GDM1 (cell line): ENCODE measurements around the gene KRT73.

Experiments used
- DNase-seq: peaks from one replicate; lab custom pipeline; 2025; lab: John Stamatoyannopoulos, UW

Gene KRT73

GRCh38 chr12:52618216-52618615 lies at the start of gene KRT73:
KRT73 (minus strand) TSS chr12:52618559; CDS start chr12:52618524, 35 bp downstream.
- no peak for DNase-seq

DNA sequence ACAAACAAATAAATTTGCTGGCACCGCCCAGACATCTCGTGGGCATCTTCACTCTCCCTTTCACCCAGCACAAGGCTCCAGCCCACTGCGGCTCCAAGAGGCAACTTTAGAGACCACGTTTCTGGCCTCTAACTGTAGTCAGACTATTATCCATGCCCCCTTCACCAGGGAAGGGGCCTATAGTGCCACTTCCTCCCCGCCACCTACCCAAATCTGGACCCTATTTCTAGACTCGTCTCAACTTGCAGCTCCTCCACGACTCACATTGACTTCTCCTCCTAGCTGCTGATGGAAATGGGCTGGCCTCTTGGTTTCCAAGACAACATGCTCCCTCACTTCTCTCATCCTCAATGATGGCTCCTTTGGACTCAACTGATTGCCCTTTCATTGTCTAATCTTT lies 49.6 kb upstream of the KRT73 start:
- DNase-seq: no peak

GRCh38 chr12:52667509-52667908 lies 49.1 kb upstream of the KRT73 start:
- DNase-seq: no peak

- DNase-seq: no peak
Measured at GRCh38 chr12:52666471-52666870, 48.1 kb upstream of the KRT73 start.

DNA sequence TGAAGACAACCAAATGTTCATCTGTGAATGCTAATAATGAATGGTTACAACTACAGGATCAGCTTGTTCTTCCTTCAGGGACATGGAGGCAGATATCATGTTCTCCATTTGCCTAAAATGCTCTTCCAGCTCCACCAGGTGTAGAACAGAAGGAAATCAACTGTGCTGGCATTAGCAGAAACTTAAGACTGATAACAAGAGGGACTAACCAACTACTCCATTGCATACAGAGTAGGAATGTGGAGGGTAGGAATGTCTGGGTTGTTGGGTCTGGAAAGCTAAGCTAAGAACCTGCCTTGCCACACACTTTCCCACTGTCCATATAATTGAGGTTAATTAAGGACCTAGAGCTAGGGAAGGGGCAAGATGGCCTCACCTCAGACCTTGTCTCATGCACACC lies 45.1 kb upstream of the KRT73 start:
- DNase-seq: no peak

DNA sequence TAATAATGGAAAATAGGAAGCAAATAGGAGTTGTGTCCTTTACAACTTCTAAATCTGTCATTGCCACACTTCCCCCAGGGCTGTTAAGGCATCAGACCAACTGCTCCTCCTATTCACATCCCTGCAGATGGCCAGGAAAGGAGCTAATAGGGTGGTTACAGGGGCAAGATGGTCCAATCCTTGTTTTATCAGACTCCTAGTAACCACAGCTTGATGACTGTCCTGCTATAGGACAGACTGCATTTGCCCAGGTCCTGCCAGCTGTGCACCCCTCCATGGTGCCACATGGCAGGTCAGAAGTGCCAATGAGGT lies 44.5 kb upstream of the KRT73 start:
- no peak for DNase-seq

DNA sequence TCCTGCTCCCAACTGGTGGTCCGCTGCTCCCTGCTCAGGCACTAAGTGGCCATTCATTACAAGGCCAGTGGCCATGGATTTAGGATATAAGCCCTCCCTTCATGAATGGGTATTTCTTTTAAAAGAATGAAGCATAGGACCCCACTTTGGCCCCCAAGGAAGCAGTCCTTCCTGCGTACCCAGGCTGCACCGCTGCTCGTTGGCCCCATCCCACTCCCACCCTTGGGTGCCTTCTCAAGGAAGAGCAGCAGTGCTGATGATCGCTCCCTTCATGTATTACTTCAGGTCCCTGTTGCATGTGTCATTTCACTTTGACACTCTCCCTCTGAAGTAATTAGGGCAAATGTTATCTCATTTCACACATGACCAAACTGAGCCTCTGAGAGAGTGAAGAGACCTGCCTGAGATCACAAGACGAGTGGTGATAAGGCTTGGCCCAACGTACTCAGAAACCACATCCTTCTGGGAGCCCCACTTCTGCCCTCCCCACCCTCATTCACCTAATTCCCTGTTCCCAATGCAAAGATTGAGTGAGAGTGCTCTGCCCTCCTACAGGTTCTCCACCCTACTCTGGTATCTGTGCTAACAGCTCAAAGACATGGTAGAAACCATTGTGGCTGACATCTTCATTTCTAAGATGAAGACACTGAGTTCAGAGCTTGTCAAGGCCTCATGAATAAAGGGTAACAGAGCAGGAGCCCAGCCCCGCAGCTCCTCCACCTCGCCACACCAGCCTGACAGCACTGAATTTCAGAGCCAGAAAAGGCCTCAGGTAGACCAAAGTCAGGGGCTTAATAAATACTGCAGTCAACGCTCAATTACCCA lies 43.9 kb upstream of the KRT73 start:
- DNase-seq: no peak

DNA sequence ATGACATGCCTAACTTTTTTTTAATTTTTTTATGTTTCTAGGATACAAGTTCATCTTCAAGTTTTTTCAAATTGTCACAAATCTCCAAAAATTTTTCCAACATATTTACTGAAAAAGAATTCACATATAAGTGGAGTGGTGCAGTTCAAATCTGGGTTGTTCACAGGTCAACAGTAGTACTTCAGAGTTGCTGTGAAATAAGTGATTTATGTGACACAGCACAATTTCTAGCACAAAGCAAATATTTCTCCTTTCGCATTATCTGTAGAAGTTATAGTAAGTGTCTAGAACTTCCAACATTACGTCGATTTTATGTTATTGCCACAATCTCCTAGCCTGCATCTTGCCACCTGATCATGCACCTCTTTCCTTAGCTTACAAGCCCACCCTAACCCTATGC lies 43.3 kb upstream of the KRT73 start:
- DNase-seq: no peak

DNA sequence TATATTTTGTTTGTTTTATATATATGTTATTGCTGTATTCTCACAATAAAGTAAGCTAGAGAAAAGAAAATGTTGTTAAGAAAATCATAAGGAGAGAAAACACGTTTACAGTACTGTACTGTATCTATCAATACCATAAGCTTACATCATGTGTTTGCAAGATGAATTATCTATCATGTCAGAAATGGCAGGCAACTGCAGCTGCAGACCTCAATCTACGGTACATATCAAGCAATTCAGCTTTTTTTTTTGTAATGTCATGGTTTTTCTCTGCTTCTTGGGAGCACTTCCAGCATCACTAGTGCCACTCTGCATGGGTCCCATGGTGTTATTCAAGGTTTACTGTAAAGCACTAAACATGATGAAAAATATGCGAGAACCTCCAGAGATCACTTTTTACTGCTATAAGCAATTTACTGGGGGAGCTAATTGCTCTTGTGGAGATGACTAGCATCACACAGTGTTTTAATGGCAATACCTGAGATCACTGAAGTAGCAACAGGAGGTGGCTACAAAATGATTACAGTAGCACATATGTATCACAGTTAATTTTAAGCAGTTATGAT lies 42.7 kb upstream of the KRT73 start:
- DNase-seq: no peak

DNA sequence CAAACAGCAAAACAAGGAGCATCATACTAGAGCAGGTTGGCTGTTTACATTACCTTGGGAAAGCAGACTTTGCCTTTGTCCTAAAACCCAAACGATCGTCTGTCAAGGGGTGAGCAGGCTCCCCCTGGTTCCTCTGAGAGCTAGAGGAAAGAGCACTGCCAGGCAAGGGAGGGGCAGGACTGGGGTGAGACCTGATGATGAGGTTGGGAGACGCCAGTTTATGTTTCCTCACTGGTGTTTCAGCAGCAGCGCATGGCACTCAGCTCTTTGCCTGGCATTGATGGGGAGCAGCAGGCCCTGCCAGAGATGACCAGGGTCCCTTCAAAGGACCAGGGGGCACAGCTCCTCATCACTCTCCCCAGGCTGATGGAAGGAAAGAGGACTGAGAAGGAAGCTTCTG lies 41.6 kb upstream of the KRT73 start:
- no peak for DNase-seq

DNA sequence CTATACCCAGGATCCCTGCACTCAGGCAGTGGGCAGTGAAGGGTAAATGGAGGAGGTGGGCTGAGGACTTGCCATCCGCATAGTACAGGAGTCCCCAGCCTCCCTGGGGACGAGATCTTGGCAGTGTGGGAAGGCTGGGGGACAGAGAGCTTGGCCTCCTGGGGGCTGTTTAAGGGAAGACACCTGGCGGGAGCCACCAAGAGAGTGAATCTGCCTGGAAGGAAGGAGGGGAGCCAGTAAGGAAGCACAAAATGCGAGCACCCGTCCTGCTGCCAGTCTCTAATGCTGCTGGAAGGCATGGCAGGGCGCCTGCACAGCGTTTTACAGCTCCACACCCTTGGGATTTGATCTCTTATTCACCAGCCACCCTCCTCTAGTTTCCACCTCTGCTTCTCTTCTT lies 41.0 kb upstream of the KRT73 start:
- DNase-seq: no peak

GRCh38 chr12:52658196-52658595 lies 39.8 kb upstream of the KRT73 start:
- DNase-seq: no peak

DNA sequence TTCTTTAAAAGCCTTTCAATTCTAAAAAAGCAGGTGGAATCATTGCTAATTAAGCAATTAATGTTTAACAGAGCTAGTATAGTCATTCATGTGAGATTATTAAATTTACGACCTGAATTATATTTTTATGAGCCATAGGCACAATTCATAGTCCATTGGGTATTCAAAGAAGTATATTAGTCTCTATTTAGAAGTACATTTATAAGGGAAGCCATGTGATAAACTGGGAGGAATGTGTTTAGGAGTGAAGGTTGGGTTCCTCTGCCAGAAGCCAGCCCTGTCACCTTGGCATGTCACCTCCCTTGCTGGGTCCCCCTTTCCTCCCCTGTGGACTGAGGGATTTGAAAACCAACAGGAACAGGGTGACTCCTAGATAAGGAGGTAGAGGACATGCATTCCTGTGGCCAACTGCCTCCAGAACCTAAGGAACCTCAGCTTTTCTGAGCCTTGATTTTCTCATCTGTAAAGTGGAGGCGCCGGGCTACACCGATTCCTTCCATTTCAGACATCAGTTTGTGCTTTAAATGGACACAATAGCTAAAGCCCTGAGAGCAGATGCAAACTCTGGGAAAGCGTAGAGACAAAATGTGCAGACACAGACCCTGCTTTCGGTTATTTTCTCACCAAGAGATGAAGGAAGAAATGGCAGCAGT lies 39.0 kb upstream of the KRT73 start:
- no peak for DNase-seq

GRCh38 chr12:52656616-52657015 lies 38.3 kb upstream of the KRT73 start:
- no peak for DNase-seq

DNA sequence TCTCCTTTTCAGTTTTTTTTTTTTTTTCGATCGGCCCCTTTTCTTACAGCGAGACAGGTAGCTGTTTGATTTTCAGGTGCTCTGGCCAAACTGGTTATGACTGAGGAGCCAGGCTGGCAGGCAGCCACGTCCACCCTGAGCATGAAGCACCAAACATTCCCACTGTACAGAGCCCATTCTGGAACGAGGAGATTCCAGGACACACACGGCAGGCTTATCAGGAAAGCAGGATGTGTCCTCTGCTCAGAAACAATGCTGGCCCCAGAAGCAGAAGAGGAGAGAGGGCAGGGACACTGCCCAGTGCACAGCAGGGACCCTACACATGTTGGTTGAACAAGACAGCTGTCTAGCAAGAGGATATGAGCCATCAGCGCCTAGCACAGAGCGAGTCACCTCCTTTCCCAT lies 37.4 kb upstream of the KRT73 start:
- DNase-seq: no peak

- no peak for DNase-seq
Measured at GRCh38 chr12:52655251-52655650, 36.9 kb upstream of the KRT73 start.

DNA sequence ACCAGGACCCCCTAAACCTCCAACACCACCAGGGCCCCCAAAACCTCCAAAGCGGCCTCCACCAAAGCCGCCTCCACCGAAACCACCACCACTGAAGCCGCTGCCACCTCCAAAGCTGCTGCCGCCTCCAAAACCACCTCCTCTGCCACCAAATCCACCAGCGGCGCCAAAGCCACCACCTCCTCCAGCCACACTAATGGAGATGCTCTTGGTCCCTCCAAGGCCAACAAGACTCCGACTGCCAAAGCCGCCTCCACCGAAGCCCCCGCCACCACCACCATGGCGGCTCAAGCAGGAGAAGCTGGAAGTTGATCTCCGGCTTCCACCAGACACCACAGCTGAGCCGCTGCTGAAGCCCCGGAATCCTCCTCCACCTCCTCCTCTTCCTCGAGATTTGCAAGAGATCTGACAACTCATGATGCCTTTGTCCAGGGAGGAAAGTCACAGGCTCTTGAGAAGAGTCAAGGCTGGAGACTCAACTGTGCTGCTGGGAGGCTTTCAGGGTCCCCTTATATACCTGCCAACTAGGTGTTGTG lies 33.4 kb upstream of the KRT73 start, which contains the start of gene KRT2:
KRT2 (minus strand) TSS at position 486 of the 536 bp plus-strand sequence; CDS start at position 417, 69 bp downstream.
- DNase-seq: no peak

DNA sequence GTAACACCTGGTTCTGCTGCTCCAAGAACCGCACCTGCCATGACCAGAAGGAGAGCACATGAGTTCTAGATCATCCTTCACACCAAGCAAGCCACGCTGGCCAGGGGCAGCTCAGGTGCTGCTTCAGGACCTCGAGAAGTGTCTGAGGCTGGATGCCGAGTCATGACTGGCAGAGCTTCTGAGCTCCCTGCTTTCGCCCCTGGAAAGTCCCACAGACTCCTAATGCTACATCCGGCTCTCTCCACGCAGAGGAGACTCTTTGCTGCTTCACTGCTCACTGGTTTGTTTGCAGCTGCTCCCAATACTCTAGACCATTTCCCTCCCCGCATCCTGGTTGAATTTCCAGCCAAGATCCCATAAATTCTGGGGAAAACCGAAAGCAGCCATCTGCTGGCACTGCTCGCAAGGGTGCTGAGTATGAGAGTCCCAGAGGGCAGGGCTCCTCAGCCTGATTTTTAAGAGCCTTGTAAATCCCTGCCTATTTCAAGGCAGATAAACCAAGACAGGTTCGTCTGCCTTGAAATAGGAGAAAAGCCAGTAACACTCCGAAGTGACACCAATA lies 32.2 kb upstream of the KRT73 start:
- DNase-seq: no peak

GRCh38 chr12:52649066-52649465 lies 30.7 kb upstream of the KRT73 start:
- no peak for DNase-seq

GRCh38 chr12:52648012-52648550 lies 29.7 kb upstream of the KRT73 start:
- no peak for DNase-seq

- no peak for DNase-seq
Measured at GRCh38 chr12:52647601-52648000, 29.2 kb upstream of the KRT73 start.

DNA sequence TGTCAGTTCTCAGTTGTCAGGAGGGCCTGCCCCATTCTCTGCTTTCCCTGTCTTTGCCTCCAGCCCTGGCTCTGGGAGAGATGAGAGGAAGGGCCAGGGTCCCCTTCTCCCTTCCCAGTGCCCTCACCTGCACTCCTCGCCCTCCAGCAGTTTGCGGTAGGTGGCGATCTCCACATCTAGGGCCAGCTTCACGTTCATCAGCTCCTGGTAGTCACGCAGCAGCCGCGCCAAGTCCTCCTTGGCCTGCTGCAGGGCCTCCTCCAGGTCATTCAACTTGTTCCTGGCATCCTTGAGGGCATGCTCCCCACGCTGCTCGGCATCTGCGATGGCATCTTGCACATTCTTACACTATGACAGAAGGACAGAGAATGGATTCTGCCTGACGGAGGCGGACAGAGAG lies 28.3 kb upstream of the KRT73 start:
- DNase-seq: no peak

DNA sequence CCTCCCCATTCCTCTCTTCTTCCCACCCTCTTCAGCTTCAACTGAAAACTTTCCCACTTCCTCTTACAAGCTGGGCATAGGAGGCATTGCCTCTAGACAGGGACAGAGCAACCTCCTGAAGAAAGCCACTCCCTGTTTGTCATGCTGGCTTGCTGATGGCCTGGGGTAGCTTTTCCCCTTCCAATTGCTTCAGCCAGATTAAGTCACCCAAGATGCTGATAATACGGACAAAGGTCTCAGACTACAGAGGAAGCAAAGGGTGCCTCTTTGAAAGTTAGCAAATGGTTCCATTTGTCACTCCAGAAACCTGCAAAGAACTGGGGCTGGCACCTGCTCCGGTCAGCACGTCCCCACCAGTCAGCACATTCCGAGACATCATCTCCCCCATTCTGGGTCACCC lies 27.6 kb upstream of the KRT73 start:
- no peak for DNase-seq
